HepG2 (cell line): ENCODE results near the gene TRPC4. TPM values are rescaled to one million over a fixed set of nuclear protein-coding genes. Genes with fewer than 3 reads are reported as not detected.

Experiments used
- ATAC-seq: fragments of 200-7000 bp; cut with Tn5 transposase; 3 replicates; pipeline ENCODE4 v1.9.1; 2020; ENCODE audit warnings: mild to moderate bottlenecking, moderate library complexity
- BruUV-seq: library from RNA; stranded (reverse); fragments of 400-500 nt; replicated peaks from 2 replicates; lab custom pipeline; 2021; lab: Mats Ljungman, UMichigan
- CTCF ChIA-PET: fragments of 300-600 bp; formaldehyde crosslinking; extraction: SDS; loops from one replicate; lab custom pipeline; 2021; ENCODE audit warnings: low total read pairs, inconsistent platforms, low intra/inter-chr PET ratio; lab: Yijun Ruan, JAX
- POLR2A ChIA-PET: fragments of 350-600 bp; sonication (Branson Sonifier 250); formaldehyde crosslinking; loops from one replicate; lab custom pipeline; 2020; ENCODE audit warnings: antibody characterized with exemption, inconsistent platforms; lab: Yijun Ruan, JAX
- DNase-seq: peaks from one replicate; pipeline ENCODE4 v3.0.0-alpha.2; 2015; ENCODE audit warnings: low spot score
- FAIRE-seq: peaks from 3 replicates; lab custom pipeline; 2011; peaks lifted over from hg19 to GRCh38; lab: Jason Lieb, UNC
- H2AFZ ChIP-seq: one replicate; pipeline ENCODE4 v1.6.1; 2011; ENCODE audit warnings: low read length, inconsistent platforms
- H3K27ac ChIP-seq: fragments of 300-600 bp; 3 replicates; pipeline ENCODE4 v1.8.0; 2011; ENCODE audit warnings: mixed run types, mild to moderate bottlenecking, mixed read lengths, low read length, inconsistent platforms; ENCODE audit not compliant: insufficient read depth; ENCODE audit errors: extremely low read length
- H3K27me3 ChIP-seq, 2 experiments: fragments of 200-600 bp in 1 of 2; 2 replicates in 1 of 2; 3 replicates in 1 of 2; pipeline versions ENCODE4 v1.6.0 to v1.8.0; 2011; ENCODE audit warnings: low read length in 2 of 2, mild to moderate bottlenecking in 2 of 2, moderate library complexity in 2 of 2, inconsistent platforms in 1 of 2; ENCODE audit not compliant: insufficient read depth in 2 of 2, control insufficient read depth in 1 of 2
- H3K36me3 ChIP-seq, 2 experiments: fragments of 200-600 bp in 1 of 2; replicated peaks in 1 of 2; 2 replicates in 1 of 2; 3 replicates in 1 of 2; pipeline versions ENCODE4 v1.5.1 to v1.8.0; 2011; ENCODE audit warnings: low read length in 2 of 2, inconsistent platforms in 1 of 2; ENCODE audit not compliant: insufficient read depth in 2 of 2, control insufficient read depth in 1 of 2
- H3K4me1 ChIP-seq: 2 replicates; pipeline ENCODE4 v1.5.1; 2012; ENCODE audit warnings: low read length, inconsistent platforms; ENCODE audit not compliant: insufficient read depth
- H3K4me2 ChIP-seq: 2 replicates; pipeline ENCODE4 v1.6.0; 2011; ENCODE audit warnings: low read depth, low read length, inconsistent platforms
- H3K4me3 ChIP-seq, 3 experiments: fragments of 200-600 bp in 1 of 3; sonication (generic), shearing (Covaris generic) in 1 of 3; replicated peaks in 1 of 3; 2 replicates each; pipeline ENCODE4 v1.5.1; 2011 to 2016; ENCODE audit warnings: low read length in 3 of 3, inconsistent platforms in 2 of 3, low read depth in 2 of 3, mild to moderate bottlenecking in 2 of 3, control low read depth in 1 of 3, mixed read lengths in 1 of 3; ENCODE audit not compliant: insufficient read depth in 1 of 3
- H3K79me2 ChIP-seq: one replicate; pipeline ENCODE4 v1.6.1; 2011; ENCODE audit warnings: low read length, inconsistent platforms; ENCODE audit not compliant: insufficient read depth
- H3K9ac ChIP-seq: 2 replicates; pipeline ENCODE4 v1.6.0; 2011; ENCODE audit warnings: mild to moderate bottlenecking, low read depth, low read length, inconsistent platforms; ENCODE audit not compliant: insufficient read depth
- H3K9me3 ChIP-seq: 2 replicates; pipeline ENCODE4 v1.5.1; 2012; ENCODE audit warnings: mild to moderate bottlenecking, low read length
- H4K20me1 ChIP-seq: 2 replicates; pipeline ENCODE4 v1.6.0; 2011; ENCODE audit warnings: inconsistent platforms, mild to moderate bottlenecking, low read length, moderate library complexity; ENCODE audit not compliant: insufficient read depth
- ARNT2 ChIP-seq: sonication (generic); formaldehyde crosslinking; IDR thresholded peaks from 2 replicates; pipeline ENCODE4 v1.8.0; 2022; ENCODE audit warnings: mild to moderate bottlenecking, low read depth, missing genetic modification reagents, moderate library complexity
- CEBPB ChIP-seq: IDR thresholded peaks from 2 replicates; pipeline ENCODE4 v1.6.1; 2011; ENCODE audit warnings: low read depth, low read length, improper control_type of control experiment, borderline replicate concordance
- DNMT3B ChIP-seq: conservative IDR thresholded peaks from 2 replicates; pipeline ENCODE4 v1.6.1; 2016; ENCODE audit warnings: missing biosample characterization, control low read depth
- KAT8 ChIP-seq: IDR thresholded peaks from 2 replicates; pipeline ENCODE4 v1.6.1; 2016; ENCODE audit warnings: missing genetic modification reagents, missing compliant biosample characterization
- PLSCR1 ChIP-seq: sonication (generic); formaldehyde crosslinking; IDR thresholded peaks from 2 replicates; pipeline ENCODE4 v1.5.0; 2020; ENCODE audit warnings: missing genetic modification reagents, mild to moderate bottlenecking, borderline replicate concordance
- PREB ChIP-seq: sonication (generic); formaldehyde crosslinking; IDR thresholded peaks from 2 replicates; pipeline ENCODE4 v1.4.0; 2020; ENCODE audit warnings: missing genetic modification reagents
- ZNF414 ChIP-seq: sonication (generic); formaldehyde crosslinking; IDR thresholded peaks from 2 replicates; pipeline ENCODE4 v1.5.0; 2020; ENCODE audit warnings: missing genetic modification reagents
- WGBS: methylation state at CpG from one replicate; pipeline ENCODE4 v1.1.6; 2017; ENCODE audit warnings: low lambda C conversion rate; 5-methylcytosine and 5-hydroxymethylcytosine counted together
- in situ Hi-C: cut with HindIII; loops from 2 replicates; pipeline ENCODE4 v1.10.0; 2017; ENCODE audit warnings: low pct_unique_long_range_greater_than_20kb; ENCODE audit not compliant: extremely low pct_ligation_motif_present
- intact Hi-C: fragments of 100-400 bp; cut with micrococcal nuclease; formaldehyde crosslinking; loops from one replicate; pipeline ENCODE4 v1.10.0; 2022; ENCODE audit not compliant: unreplicated experiment
- polyA plus RNA-seq, 8 experiments: library from polyadenylated mRNA; depleted of rRNA in 3 of 8; stranded (reverse) in 7 of 8; unstranded in 1 of 8; fragments of >200 nt; fragmentation: Illumina TruSeq in 4 of 8; extraction: Trizol in 4 of 8; gene quantifications; 2 replicates each; pipeline versions ENCODE4 v1.2.1 to v1.2.3, GENCODE V29; 2011 to 2016; ENCODE audit warnings: low read depth in 4 of 8, missing spikeins in 1 of 8, mixed read lengths in 1 of 8; ENCODE audit not compliant: insufficient read depth in 1 of 8
- total RNA-seq, 5 experiments: library from RNA; depleted of rRNA; stranded (reverse); fragments of >200 nt; fragmentation: Illumina TruSeq; extraction: Trizol; gene quantifications; 2 replicates each; pipeline ENCODE4 v1.2.3, GENCODE V29; 2016; ENCODE audit warnings: low read depth in 1 of 5

TRPC4 gene
- total and polyA plus RNA-seq, 2 of the 13 experiments (the other 11 are each of a cell fraction or from before 2014, with no cell fraction given) = not detected

GRCh38 chr13:37811441-37811840 lies 58.1 kb downstream of the TRPC4 start (continued):
- TF ChIP-seq PLSCR1 (CRISPR knock-in tag) (no peak), PREB (CRISPR knock-in tag) (no peak), DNMT3B (CRISPR knock-in tag) (no peak), KAT8 (CRISPR knock-in tag) (no peak)

GRCh38 chr13:37806666-37807065 lies 62.9 kb downstream of the TRPC4 start:
- no peak for DNase-seq
- 4% methylated on average over 3 of the region's 3 CpGs for WGBS
- peaks cover 10% of the 10 kb centered on the region for H3K9me3 ChIP-seq
- no peak overlapping the region for H3K4me2 ChIP-seq
- no peaks in the 10 kb centered on the region for H3K36me3 ChIP-seq
- no TSS peak for BruUV-seq
- H2AFZ ChIP-seq = no peak overlapping the region
- no peaks in the 10 kb centered on the region for H3K27me3 ChIP-seq
- TF ChIP-seq ARNT2 = no peak
- no peak for TF ChIP-seq CEBPB
- TF ChIP-seq ZNF414 = no peak
- TF ChIP-seq, all 625 proteins: peak for 0
- intact Hi-C loops = no loop called here
- H3K4me3 ChIP-seq = no peak overlapping the region
- ATAC-seq (no peak), FAIRE-seq (no peak)
- ChIA-PET CTCF (no interaction called here), POLR2A (no interaction called here)
- no peaks in the 10 kb centered on the region for H4K20me1 ChIP-seq
- no peak overlapping the region for H3K9ac ChIP-seq
- no peaks in the 10 kb centered on the region for H3K4me1 ChIP-seq
- in situ Hi-C loops = no loop called here
- H3K79me2 ChIP-seq = no peaks in the 10 kb centered on the region
- H3K27ac ChIP-seq = no peak overlapping the region
